OCI-LY7 (cell line): ENCODE measurements around the gene KIAA1755.

Experiments used
- EZH2phosphoT487 ChIP-seq: fragments of 200-600 bp; sonication (generic); IDR thresholded peaks from 2 replicates; pipeline ENCODE4 v1.6.1; 2018; ENCODE audit warnings: low read depth, borderline replicate concordance, mild to moderate bottlenecking, mixed run types, antibody characterized with exemption, low read length, moderate library complexity, mixed read lengths
- TF ChIP-seq, protein P1 (sequence below): fragments of 200-600 bp; sonication (generic); conservative IDR thresholded peaks from 2 replicates; pipeline ENCODE4 v1.5.1; 2014; ENCODE audit warnings: mild to moderate bottlenecking, antibody characterized with exemption, low read length, moderate library complexity, mixed read lengths

DNA sequence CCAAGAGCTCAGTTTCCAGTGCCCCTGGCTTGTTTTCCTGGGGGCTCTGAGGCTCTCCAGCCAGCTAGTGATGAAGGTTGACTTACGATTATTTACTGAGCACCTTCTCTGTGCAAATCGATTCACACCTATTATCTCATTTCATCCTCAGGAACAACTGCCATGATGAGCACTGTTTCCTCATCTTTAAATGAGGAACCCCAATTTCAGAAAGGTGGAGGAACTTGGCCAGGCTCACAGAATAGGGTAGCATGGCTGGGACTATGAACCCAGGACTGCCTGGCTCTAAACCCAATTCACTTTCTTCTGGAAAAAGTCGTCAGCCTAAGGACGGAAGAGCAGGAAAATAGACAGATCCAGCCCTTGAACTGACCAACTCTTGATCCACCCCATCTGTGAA lies 39.9 kb upstream of the KIAA1755 start:
- TF ChIP-seq, protein P1, sequence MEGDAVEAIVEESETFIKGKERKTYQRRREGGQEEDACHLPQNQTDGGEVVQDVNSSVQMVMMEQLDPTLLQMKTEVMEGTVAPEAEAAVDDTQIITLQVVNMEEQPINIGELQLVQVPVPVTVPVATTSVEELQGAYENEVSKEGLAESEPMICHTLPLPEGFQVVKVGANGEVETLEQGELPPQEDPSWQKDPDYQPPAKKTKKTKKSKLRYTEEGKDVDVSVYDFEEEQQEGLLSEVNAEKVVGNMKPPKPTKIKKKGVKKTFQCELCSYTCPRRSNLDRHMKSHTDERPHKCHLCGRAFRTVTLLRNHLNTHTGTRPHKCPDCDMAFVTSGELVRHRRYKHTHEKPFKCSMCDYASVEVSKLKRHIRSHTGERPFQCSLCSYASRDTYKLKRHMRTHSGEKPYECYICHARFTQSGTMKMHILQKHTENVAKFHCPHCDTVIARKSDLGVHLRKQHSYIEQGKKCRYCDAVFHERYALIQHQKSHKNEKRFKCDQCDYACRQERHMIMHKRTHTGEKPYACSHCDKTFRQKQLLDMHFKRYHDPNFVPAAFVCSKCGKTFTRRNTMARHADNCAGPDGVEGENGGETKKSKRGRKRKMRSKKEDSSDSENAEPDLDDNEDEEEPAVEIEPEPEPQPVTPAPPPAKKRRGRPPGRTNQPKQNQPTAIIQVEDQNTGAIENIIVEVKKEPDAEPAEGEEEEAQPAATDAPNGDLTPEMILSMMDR: no peak
- no peak for TF ChIP-seq EZH2phosphoT487
